IMR-90 (cell line): ENCODE results near the gene CHCHD4. TPM values are rescaled to one million over a fixed set of nuclear protein-coding genes. Genes with fewer than 3 reads are reported as not detected.

Source experiments
- ATAC-seq: fragments of 200-7000 bp; cut with Tn5 transposase; 2 replicates; pipeline ENCODE4 v1.9.1; 2020; ENCODE audit warnings: low read depth, mild to moderate bottlenecking, moderate library complexity
- BruUV-seq: library from RNA; stranded (reverse); fragments of 400-500 nt; replicated peaks from 2 replicates; lab custom pipeline; 2021; lab: Mats Ljungman, UMichigan
- CTCF ChIA-PET: fragments of 300-600 bp; formaldehyde crosslinking; extraction: SDS; loops from one replicate; lab custom pipeline; 2021; ENCODE audit warnings: antibody characterized with exemption; lab: Yijun Ruan, JAX
- POLR2A ChIA-PET: fragments of 300-600 bp; sonication (Branson Sonifier 250); formaldehyde crosslinking; loops from one replicate; lab custom pipeline; 2022; ENCODE audit warnings: antibody characterized with exemption; ENCODE audit not compliant: unreplicated experiment; lab: Charles Lee
- DNase-seq: peaks from one replicate; pipeline ENCODE4 v3.0.0; 2013
- H2AFZ ChIP-seq: replicated peaks from 2 replicates; pipeline ENCODE3; 2013; ENCODE audit warnings: low read length, mild to moderate bottlenecking; ENCODE audit not compliant: poor library complexity
- H2AK5ac ChIP-seq: 2 replicates; pipeline ENCODE4 v1.6.1; 2013; ENCODE audit warnings: low read depth, low read length, inconsistent platforms
- H2AK9ac ChIP-seq: replicated peaks from 2 replicates; pipeline ENCODE3; 2013; ENCODE audit warnings: mild to moderate bottlenecking, low read depth, low read length, moderate library complexity; ENCODE audit not compliant: poor library complexity
- H2BK120ac ChIP-seq: 2 replicates; pipeline ENCODE4 v1.6.1; 2013; ENCODE audit warnings: low read depth, low read length, inconsistent platforms
- H2BK15ac ChIP-seq: 3 replicates; pipeline ENCODE4 v1.6.1; 2013; ENCODE audit warnings: low read depth, low read length, inconsistent platforms
- H2BK20ac ChIP-seq: 2 replicates; pipeline ENCODE4 v1.6.1; 2013; ENCODE audit warnings: low read depth, mild to moderate bottlenecking, inconsistent platforms, low read length, moderate library complexity
- H2BK5ac ChIP-seq: 2 replicates; pipeline ENCODE4 v1.6.1; 2013; ENCODE audit warnings: mild to moderate bottlenecking, low read depth, low read length, inconsistent platforms; ENCODE audit not compliant: poor library complexity, severe bottlenecking
- H3K14ac ChIP-seq: replicated peaks from 2 replicates; pipeline ENCODE4 v1.6.1; 2013; ENCODE audit warnings: low read depth, low read length, inconsistent platforms
- H3K18ac ChIP-seq: 2 replicates; pipeline ENCODE4 v1.6.1; 2013; ENCODE audit warnings: low read depth, low read length, control low read depth
- H3K23ac ChIP-seq: 2 replicates; pipeline ENCODE4 v1.6.1; 2013; ENCODE audit warnings: low read depth, low read length, inconsistent platforms
- H3K27ac ChIP-seq: 2 replicates; pipeline ENCODE4 v1.5.1; 2013; ENCODE audit warnings: mild to moderate bottlenecking, control low read depth, low read length; ENCODE audit not compliant: insufficient read depth
- H3K27me3 ChIP-seq: 2 replicates; pipeline ENCODE4 v1.6.1; 2013; ENCODE audit warnings: low read length; ENCODE audit not compliant: control insufficient read depth, insufficient read depth
- H3K36me3 ChIP-seq: 2 replicates; pipeline ENCODE4 v1.6.1; 2013; ENCODE audit warnings: low read length, mixed read lengths; ENCODE audit not compliant: control insufficient read depth, insufficient read depth
- H3K4ac ChIP-seq: 2 replicates; pipeline ENCODE4 v1.6.1; 2013; ENCODE audit warnings: low read depth, low read length, inconsistent platforms
- H3K4me1 ChIP-seq: 2 replicates; pipeline ENCODE4 v1.6.1; 2013; ENCODE audit warnings: low read length, mixed read lengths; ENCODE audit not compliant: control insufficient read depth, insufficient read depth
- H3K4me2 ChIP-seq: 2 replicates; pipeline ENCODE4 v1.6.1; 2013; ENCODE audit warnings: low read depth, mild to moderate bottlenecking, control low read depth, low read length, moderate library complexity
- H3K4me3 ChIP-seq: 2 replicates; pipeline ENCODE4 v1.5.1; 2013; ENCODE audit warnings: low read depth, mild to moderate bottlenecking, control low read depth, low read length, moderate library complexity; ENCODE audit not compliant: insufficient read depth
- H3K56ac ChIP-seq: 2 replicates; pipeline ENCODE4 v1.6.1; 2013; ENCODE audit warnings: low read length, inconsistent platforms; ENCODE audit not compliant: insufficient read depth; ENCODE audit errors: extremely low read depth
- H3K79me1 ChIP-seq, 2 experiments: 2 replicates each; pipeline ENCODE4 v1.6.1; 2013; ENCODE audit warnings: low read length in 2 of 2, inconsistent platforms in 1 of 2, low read depth in 1 of 2
- H3K9ac ChIP-seq: 2 replicates; pipeline ENCODE4 v1.6.1; 2013; ENCODE audit warnings: low read depth, low read length, control low read depth
- H3K9me1 ChIP-seq: 2 replicates; pipeline ENCODE4 v1.6.1; 2013; ENCODE audit warnings: low read length, inconsistent platforms; ENCODE audit not compliant: insufficient read depth
- H3K9me3 ChIP-seq: 2 replicates; pipeline ENCODE4 v1.6.1; 2013; ENCODE audit warnings: low read length; ENCODE audit not compliant: control insufficient read depth, insufficient read depth
- H4K20me1 ChIP-seq: 2 replicates; pipeline ENCODE4 v1.6.1; 2013; ENCODE audit warnings: low read length, inconsistent platforms; ENCODE audit not compliant: insufficient read depth
- H4K5ac ChIP-seq: 2 replicates; pipeline ENCODE4 v1.6.1; 2013; ENCODE audit warnings: mild to moderate bottlenecking, low read depth, low read length, control low read depth
- H4K8ac ChIP-seq, 2 experiments: 2 replicates each; pipeline ENCODE4 v1.6.1; 2013; ENCODE audit warnings: low read depth in 2 of 2, low read length in 2 of 2, control low read depth in 1 of 2, inconsistent platforms in 1 of 2
- H4K91ac ChIP-seq: 2 replicates; pipeline ENCODE4 v1.6.1; 2013; ENCODE audit warnings: low read depth, low read length, inconsistent platforms; ENCODE audit not compliant: insufficient read depth
- BHLHE40 ChIP-seq: fragments of 150-350 bp; IDR thresholded peaks from 2 replicates; pipeline ENCODE4 v1.6.1; 2016; ENCODE audit warnings: mild to moderate bottlenecking, low read depth, low read length
- CEBPB ChIP-seq: IDR thresholded peaks from 2 replicates; pipeline ENCODE4 v1.6.1; 2012; ENCODE audit warnings: low read depth, low read length, improper control_type of control experiment
- CTCF ChIP-seq: conservative IDR thresholded peaks from 2 replicates; pipeline ENCODE4 v1.5.1; 2012; ENCODE audit warnings: mild to moderate bottlenecking, low read depth, low read length, improper control_type of control experiment
- FOS ChIP-seq: fragments of 150-350 bp; IDR thresholded peaks from 2 replicates; pipeline ENCODE4 v1.6.1; 2016; ENCODE audit warnings: low read depth, low read length
- MAZ ChIP-seq: IDR thresholded peaks from 2 replicates; pipeline ENCODE4 v1.6.1; 2012; ENCODE audit warnings: low read depth, mild to moderate bottlenecking, low read length, improper control_type of control experiment, moderate library complexity, borderline replicate concordance
- NFE2L2 ChIP-seq: fragments of 150-350 bp; IDR thresholded peaks from 2 replicates; pipeline ENCODE4 v1.6.1; 2016; ENCODE audit warnings: low read depth, mild to moderate bottlenecking, low read length
- POLR2A ChIP-seq: IDR thresholded peaks from 2 replicates; pipeline ENCODE4 v1.6.1; 2012; ENCODE audit warnings: mild to moderate bottlenecking, low read depth, low read length
- RFX5 ChIP-seq: IDR thresholded peaks from 2 replicates; pipeline ENCODE4 v1.8.0; 2012; ENCODE audit warnings: low read depth, mild to moderate bottlenecking, low read length, moderate library complexity
- WGBS, 2 experiments: methylation state at CpG; one replicate each; pipeline versions ENCODE4 v1.1.5 to v1.1.7; 2013; ENCODE audit warnings: missing lambda C conversion rate in 2 of 2; ENCODE audit not compliant: insufficient read length in 1 of 2; ENCODE audit errors: extremely low coverage in 2 of 2; 5-methylcytosine and 5-hydroxymethylcytosine counted together
- dilution Hi-C: fragments of 300-500 bp; cut with HindIII; formaldehyde crosslinking; loops from one replicate; pipeline ENCODE4 v1.14.3; 2018; ENCODE audit warnings: low sequenced_read_pairs; ENCODE audit not compliant: unreplicated experiment
- in situ Hi-C: fragments of 300-500 bp; cut with MboI; formaldehyde crosslinking; loops from 3 replicates; pipeline ENCODE4 v1.14.3; 2019; ENCODE audit warnings: low sequenced_read_pairs, inconsistent platforms, mixed read lengths
- intact Hi-C: fragments of 100-400 bp; cut with micrococcal nuclease; formaldehyde crosslinking; loops from 2 replicates; pipeline ENCODE4 v1.10.0; 2022
- polyA plus RNA-seq, 3 experiments: library from polyadenylated mRNA; depleted of rRNA; stranded (reverse); fragments of >200 nt; gene quantifications; 2 replicates each; pipeline ENCODE4 v1.2.3, GENCODE V29; 2012; ENCODE audit warnings: low replicate concordance in 1 of 3
- total RNA-seq: library from RNA; depleted of rRNA; stranded (reverse); fragments of >200 nt; gene quantifications from 2 replicates; pipeline ENCODE4 v1.2.3, GENCODE V29; 2012

CHCHD4 gene
- total and polyA plus RNA-seq, 2 of the 4 experiments (the other 2 are of a cell fraction) = 9.0 to 9.8 TPM

- peak overlapping the region; percentile 26; the same call in 1 of the 3 replicates for H2BK15ac ChIP-seq
- peaks cover 28% of the 10 kb centered on the region; the same call in 1 of the 2 replicates for H3K9me1 ChIP-seq
- H3K9ac ChIP-seq = no peak overlapping the region
- H3K18ac ChIP-seq = peak overlapping the region; percentile 23
- in situ Hi-C loops (loop anchor here (25.0 kb wide), 1 partner anchor 104 kb away; no protein-coding TSS in a partner anchor), dilution Hi-C loops (no loop called here), intact Hi-C loops (no loop called here)
- peak overlapping the region; percentile 51; the same call in 1 of the 2 replicates for H3K4ac ChIP-seq
- H4K5ac ChIP-seq = 0 out of 2 replicates have a peak overlapping the region, but pooled peaks have one; percentile 31
- peak overlapping the region; percentile 53 for H2AK9ac ChIP-seq
- no TSS peak for BruUV-seq
- no peak overlapping the region for H3K56ac ChIP-seq
- DNase-seq (no peak), ATAC-seq (no peak)
- 95% methylated on average over 9 of the region's 19 CpGs; no CpG with 5 or more reads in 1 of the 2 experiments for WGBS, 2 experiments
- H3K4me1 ChIP-seq = peaks cover 29% of the 10 kb centered on the region
- H4K91ac ChIP-seq = peak overlapping the region; percentile 49
- peaks cover 7% of the 10 kb centered on the region for H4K20me1 ChIP-seq
- H3K4me2 ChIP-seq = no peak overlapping the region
- H2AK5ac ChIP-seq = peak overlapping the region; percentile 7; the same call in 1 of the 2 replicates
- H3K4me3 ChIP-seq = no peak overlapping the region
- H3K27ac ChIP-seq = peak overlapping the region; percentile 60; the same call in 1 of the 2 replicates
- no peak overlapping the region for H3K14ac ChIP-seq
- H2BK5ac ChIP-seq = no peak overlapping the region
- TF ChIP-seq BHLHE40 (no peak), RFX5 (no peak), CEBPB (no peak), FOS (no peak), NFE2L2 (no peak), CTCF (no peak), MAZ (no peak), POLR2A (no peak)
- H2BK120ac ChIP-seq = peak overlapping the region; percentile 55; the same call in 1 of the 2 replicates
- ChIA-PET CTCF (interaction anchor here (0.7 kb wide), 1 partner anchor 94 kb away, joined by 3 read pairs; no protein-coding TSS in a partner anchor), POLR2A (no interaction called here)
- no peaks in the 10 kb centered on the region for H3K27me3 ChIP-seq
- no peak overlapping the region for H2BK20ac ChIP-seq
- H3K36me3 ChIP-seq = peaks cover 59% of the 10 kb centered on the region
- no peak overlapping the region; the same call in 1 of the 2 replicates for H3K23ac ChIP-seq
- H3K79me1 ChIP-seq = peaks cover 2 to 19% of the 10 kb centered on the region in 2 experiments; a peak in 2 of 4 replicates
- H3K9me3 ChIP-seq = no peaks in the 10 kb centered on the region
- no peak overlapping the region for H2AFZ ChIP-seq
- no peak overlapping the region for H4K8ac ChIP-seq
These were observed 17.1 kb upstream of the CHCHD4 start for GRCh38 chr3:14141602-14142341.
